GM21360 (cell line): ENCODE data around the gene HNRNPH1.
A peak's percentile ranks its signal among the peaks of the same experiment; 100 is the strongest.

Experiments used
- ATAC-seq: cut with Tn5 transposase; IDR thresholded peaks from one replicate; pipeline ENCODE4 v1.9.1; 2021; ENCODE audit warnings: mild to moderate bottlenecking, moderate library complexity; ENCODE audit not compliant: unreplicated experiment

Gene HNRNPH1

DNA sequence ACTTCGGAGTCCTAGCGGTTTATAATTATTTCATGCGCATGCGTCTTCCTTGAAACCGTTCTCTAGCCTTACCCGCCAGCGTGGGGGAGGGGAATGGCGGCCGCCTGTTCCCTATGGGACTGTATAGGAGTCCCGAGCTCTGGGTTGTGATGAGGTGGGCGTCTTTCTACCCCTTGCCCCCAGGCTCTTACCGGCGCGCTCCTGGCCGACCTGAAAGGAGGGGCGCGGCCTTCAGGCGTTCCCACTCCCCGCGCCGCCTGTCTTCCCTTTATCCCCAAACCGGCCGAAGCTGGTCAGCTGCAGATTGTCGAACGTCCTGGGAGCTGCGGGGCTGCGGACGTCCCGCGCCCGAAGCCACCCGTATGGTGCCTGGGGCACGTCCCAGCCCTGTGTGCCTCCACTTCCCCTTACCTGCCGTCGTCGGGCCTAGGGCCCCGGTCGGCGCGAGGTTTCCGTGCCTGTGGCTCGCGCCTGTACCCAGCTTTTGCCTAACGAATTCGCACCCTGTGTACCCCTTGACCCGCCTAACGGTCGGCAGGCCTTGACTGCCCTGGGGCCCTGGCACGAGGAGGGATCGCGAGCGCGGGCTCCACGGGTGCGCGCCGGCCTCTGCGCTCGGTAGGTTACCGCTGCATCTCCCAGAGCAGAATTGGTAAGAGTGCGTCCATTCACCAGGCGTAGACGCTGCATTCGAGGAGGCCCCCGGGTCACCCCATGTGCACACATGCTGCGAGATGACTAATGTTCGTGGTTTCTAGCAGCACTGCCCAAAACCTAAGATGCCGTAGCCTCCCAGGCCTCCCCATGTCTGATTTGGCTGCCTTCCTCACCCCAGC lies 653 bp upstream of the HNRNPH1 start:
- peak; percentile 3 for ATAC-seq

GRCh38 chr5:179621551-179622214 lies 1.8 kb downstream of the HNRNPH1 start:
- no peak for ATAC-seq

GRCh38 chr5:179620703-179621350 lies 2.6 kb downstream of the HNRNPH1 start:
- no peak for ATAC-seq

DNA sequence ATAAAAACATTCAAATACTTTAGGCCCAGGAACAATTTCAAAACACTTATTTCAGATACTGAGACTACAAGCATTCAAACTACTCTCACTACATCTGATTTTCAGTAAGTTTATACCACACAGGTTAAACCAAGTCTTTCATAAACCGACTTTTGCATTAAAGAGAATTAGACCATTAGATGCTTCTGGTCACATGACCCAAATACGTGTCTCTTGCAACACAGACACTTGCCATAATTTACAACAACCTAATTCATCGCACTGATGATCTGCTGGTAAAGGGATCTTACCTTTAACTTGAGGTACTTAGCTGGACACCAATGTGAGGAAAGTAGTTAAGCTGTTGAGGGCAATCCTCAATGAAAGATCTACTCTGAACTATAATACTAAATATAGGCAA lies 3.2 kb downstream of the HNRNPH1 start:
- no peak for ATAC-seq

GRCh38 chr5:179619776-179620175 lies 3.7 kb downstream of the HNRNPH1 start:
- ATAC-seq: no peak

DNA sequence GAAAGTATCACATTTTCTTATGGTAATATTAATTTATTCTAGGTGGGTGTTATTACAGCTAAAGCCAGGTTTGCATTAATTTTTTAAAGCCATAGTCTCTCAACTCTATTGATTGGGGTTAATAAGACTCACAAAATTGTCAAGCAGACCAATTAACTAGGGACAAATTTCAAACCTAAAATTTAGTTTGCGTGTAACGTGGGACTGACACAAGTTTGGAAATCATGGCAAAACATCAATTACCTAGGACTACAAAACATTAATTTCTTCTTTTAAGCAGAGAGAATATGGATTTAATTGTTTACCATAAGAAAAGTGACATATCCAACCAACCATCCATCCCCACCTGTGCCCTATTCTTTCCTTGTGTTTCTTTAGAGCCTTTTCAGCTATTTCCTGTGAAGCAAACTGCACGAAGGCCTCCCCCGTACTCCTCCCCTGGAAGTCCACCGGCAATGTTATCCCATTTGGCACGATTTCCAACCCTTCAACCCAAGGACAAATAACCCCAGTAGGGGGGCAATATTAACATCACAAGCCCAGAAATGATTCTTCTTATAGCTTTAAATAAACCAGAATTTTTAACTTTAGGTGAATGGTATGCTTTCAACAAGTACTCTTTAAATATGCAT lies 4.4 kb downstream of the HNRNPH1 start:
- ATAC-seq: no peak

- no peak for ATAC-seq
Observed at GRCh38 chr5:179617930-179618329, 5.5 kb downstream of the HNRNPH1 start.

- ATAC-seq: no peak
Observed at GRCh38 chr5:179616002-179616594, 7.4 kb downstream of the HNRNPH1 start.

DNA sequence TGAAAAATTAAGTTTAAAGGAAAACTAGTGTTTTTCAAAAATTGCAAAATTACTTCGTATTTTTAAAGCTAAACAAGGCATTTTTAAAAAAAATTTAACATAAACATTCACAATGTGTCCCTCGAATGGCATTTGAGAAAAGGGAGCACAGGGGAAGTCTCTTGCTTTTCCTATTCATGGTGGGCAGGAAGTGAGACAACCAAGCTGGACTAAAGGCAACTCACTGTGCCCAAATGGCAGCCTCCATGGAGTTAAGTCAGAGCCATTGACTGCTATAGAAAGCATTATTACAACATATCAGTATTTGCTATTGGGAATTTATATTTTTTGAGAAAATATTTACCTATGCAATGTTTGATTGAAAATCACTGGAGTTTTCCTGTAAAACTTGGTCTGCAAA lies 8.3 kb downstream of the HNRNPH1 start:
- ATAC-seq: no peak

DNA sequence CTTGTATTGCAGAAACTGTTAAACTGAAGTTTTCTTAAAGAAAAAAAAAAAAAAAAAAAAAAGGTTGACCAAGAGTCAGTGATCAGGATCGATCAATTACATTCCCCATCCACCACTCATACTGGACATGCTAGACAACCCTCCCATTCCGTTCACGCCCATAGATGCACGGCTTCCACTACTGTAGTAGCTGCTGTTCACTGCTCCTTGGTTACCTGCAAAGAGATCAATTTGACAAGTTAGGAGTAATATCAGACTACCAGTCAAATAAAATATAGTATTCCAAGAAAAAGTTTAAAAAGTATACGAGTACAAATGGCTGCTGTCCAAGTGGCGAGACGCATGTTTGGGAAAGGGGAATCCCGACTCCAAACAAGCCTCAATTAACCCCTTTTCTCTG lies 8.7 kb downstream of the HNRNPH1 start:
- ATAC-seq: no peak

DNA sequence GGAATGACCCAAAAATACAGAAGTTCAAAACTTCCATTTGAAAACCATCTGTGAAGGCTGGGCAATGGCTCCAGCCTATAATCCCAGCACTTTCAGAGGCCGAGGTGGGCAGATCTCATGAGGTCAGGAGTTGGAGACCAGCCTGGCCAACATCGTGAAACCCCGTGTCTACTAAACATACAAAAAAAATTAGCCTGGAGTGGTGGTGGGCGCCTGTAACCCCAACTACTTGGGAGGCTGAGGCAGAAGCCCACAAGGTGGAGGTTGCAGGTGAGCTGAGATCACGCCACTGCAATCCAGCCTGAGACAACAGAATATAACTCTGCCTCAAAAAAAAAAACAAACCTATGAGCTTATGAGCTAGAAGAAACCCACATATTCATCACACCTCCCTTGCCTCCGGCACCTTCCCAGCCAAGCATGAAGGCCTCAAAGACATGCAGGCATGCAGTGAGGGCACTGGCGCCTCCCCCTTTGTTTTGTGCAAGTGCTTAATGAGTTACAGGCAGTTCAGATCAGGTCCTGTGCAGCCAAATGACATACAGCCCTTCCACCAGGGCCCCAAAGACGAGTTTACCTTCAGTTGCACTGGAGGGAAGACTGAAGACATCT lies 9.9 kb downstream of the HNRNPH1 start:
- ATAC-seq: no peak

GRCh38 chr5:179612577-179613459 lies 10.7 kb downstream of the HNRNPH1 start:
- no peak for ATAC-seq

- ATAC-seq: no peak
Observed at GRCh38 chr5:179610903-179611265, 12.6 kb downstream of the HNRNPH1 start.

- no peak for ATAC-seq
Observed at GRCh38 chr5:179610109-179610902, 13.2 kb downstream of the HNRNPH1 start.

DNA sequence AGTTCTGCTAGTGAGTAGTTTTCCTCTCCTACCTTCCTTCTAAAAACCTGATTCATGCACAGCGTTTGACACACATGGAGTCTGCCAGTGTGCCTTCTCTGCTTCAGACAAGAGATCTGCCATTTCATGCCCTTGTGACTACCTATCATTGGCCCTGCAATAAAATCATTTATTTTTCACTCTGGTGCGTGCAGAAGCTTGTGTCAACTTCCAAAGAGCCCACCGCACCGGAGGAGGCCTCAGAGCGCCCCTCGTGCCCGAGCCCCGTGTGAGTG lies 13.7 kb downstream of the HNRNPH1 start:
- ATAC-seq: no peak

GRCh38 chr5:179608131-179608581 lies 15.3 kb downstream of the HNRNPH1 start:
- no peak for ATAC-seq

GRCh38 chr5:179607160-179607931 lies 16.1 kb downstream of the HNRNPH1 start:
- ATAC-seq: no peak

DNA sequence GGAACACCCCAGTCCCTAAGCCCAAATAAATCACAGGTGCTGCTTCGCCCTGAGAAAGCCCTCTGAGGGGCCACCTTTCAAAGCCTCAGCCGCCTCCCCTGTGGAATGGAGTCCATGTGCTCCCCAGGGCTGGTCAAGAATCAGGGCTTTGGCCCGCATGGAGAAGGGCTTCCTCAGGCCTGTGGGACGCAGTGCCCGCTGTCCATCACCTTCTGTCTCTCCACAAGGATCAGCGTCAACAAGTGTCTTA lies 16.6 kb downstream of the HNRNPH1 start:
- no peak for ATAC-seq
